Esophagus muscularis mucosa (tissue), 3 donors: ENCODE results near the gene USP28.

Experiments
- EP300 ChIP-seq: sonication (generic); formaldehyde crosslinking; IDR thresholded peaks from one replicate; pipeline ENCODE4 v1.6.1; 2017; ENCODE audit warnings: antibody characterized with exemption
- TF ChIP-seq, protein P1 (sequence below), 3 experiments: fragments of 200-600 bp in 2 of 3; fragments of 450-650 bp in 1 of 3; sonication (generic) in 2 of 3; IDR thresholded peaks; one replicate each; pipeline ENCODE4 v1.5.1; 2017 to 2019; ENCODE audit warnings: antibody characterized with exemption in 3 of 3, mild to moderate bottlenecking in 2 of 3, moderate library complexity in 1 of 3

DNA sequence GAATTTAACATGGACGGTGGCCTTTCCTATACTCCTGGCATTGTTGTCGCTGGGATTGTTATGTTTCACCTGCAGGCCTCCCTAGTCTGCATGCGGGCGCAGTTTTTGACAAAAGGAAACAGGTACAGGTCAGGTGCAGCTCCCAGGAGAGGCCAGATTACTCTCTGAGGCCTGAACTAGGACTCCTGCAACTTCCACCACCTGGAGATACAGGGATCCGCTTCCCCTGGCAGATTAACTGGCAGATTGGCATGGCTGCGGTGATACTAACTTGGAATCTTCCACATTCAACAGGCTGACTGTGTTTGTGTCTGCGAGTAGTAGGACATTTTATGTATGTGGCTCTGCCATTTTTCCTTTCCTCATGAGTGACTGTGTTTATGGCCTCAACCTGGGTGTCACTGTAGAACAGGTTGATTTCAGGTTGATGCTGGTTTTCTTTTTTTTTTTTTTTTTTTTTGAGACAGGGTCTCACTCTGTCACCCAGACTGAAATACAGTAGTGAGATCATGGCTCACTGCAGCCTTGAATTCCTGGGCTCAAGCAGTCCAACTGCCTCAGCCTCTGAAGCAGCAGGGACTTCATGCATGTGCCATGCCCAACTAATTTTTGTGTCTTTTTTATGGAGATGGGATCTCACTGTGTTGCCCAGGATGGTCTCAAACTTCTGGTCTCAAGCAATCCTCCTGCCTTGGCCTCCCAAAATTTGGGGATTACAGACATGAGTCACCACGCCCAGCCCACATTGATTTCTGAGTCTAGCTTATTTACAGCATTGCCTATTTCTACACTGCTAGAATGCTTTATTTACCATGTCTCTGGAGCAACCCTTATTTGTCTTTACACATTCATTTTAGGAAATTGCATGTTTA is 1.7 kb upstream of the USP28 start:
- no peak for TF ChIP-seq EP300
- TF ChIP-seq, protein P1, sequence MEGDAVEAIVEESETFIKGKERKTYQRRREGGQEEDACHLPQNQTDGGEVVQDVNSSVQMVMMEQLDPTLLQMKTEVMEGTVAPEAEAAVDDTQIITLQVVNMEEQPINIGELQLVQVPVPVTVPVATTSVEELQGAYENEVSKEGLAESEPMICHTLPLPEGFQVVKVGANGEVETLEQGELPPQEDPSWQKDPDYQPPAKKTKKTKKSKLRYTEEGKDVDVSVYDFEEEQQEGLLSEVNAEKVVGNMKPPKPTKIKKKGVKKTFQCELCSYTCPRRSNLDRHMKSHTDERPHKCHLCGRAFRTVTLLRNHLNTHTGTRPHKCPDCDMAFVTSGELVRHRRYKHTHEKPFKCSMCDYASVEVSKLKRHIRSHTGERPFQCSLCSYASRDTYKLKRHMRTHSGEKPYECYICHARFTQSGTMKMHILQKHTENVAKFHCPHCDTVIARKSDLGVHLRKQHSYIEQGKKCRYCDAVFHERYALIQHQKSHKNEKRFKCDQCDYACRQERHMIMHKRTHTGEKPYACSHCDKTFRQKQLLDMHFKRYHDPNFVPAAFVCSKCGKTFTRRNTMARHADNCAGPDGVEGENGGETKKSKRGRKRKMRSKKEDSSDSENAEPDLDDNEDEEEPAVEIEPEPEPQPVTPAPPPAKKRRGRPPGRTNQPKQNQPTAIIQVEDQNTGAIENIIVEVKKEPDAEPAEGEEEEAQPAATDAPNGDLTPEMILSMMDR (IDR thresholded peaks at IDR 0.05): no peak
